T-helper 17 cell (primary cell): ENCODE results near the gene SH3RF2. TPM values are rescaled to one million over a fixed set of nuclear protein-coding genes. Genes with fewer than 3 reads are reported as not detected.

Experiments
- ATAC-seq: fragments of 150-1000 bp; cut with Tn5 transposase; 2 replicates; pipeline ENCODE4 v1.10.0; 2021; ENCODE audit warnings: mild to moderate bottlenecking, moderate library complexity
- DNase-seq, 3 donors: peaks; one replicate each; pipeline versions ENCODE4 v3.0.0 to v3.0.0-alpha.2; 2020 to 2021
- H3K9me3 ChIP-seq: one replicate; pipeline ENCODE4 v1.7.0; 2013; ENCODE audit warnings: low read length, mild to moderate bottlenecking; ENCODE audit not compliant: control insufficient read depth, poor library complexity, severe bottlenecking
- H3K27ac Mint-ChIP-seq: one replicate; pipeline ENCODE4 v1.8.0; 2022; ENCODE audit warnings: mild to moderate bottlenecking, moderate library complexity, mixed read lengths
- H3K27me3 Mint-ChIP-seq: one replicate; pipeline ENCODE4 v1.8.0; 2022; ENCODE audit warnings: mixed read lengths
- H3K36me3 Mint-ChIP-seq: one replicate; pipeline ENCODE4 v1.8.0; 2022; ENCODE audit warnings: low read depth, mixed read lengths
- H3K4me1 Mint-ChIP-seq: one replicate; pipeline ENCODE4 v1.8.0; 2022; ENCODE audit warnings: mild to moderate bottlenecking, mixed read lengths
- H3K4me3 Mint-ChIP-seq: one replicate; pipeline ENCODE4 v1.8.0; 2022; ENCODE audit warnings: mild to moderate bottlenecking, moderate library complexity, mixed read lengths
- total RNA-seq, 4 donors: library from RNA in 2 of 4; stranded (reverse) in 2 of 4; gene quantifications; one replicate each; pipeline ENCODE4 v1.2.3 and lab custom pipeline; 2022 to 2026

Gene SH3RF2
- total RNA-seq, 2 donors from 2014 or later = 0.60 TPM; not detected in 1

DNA sequence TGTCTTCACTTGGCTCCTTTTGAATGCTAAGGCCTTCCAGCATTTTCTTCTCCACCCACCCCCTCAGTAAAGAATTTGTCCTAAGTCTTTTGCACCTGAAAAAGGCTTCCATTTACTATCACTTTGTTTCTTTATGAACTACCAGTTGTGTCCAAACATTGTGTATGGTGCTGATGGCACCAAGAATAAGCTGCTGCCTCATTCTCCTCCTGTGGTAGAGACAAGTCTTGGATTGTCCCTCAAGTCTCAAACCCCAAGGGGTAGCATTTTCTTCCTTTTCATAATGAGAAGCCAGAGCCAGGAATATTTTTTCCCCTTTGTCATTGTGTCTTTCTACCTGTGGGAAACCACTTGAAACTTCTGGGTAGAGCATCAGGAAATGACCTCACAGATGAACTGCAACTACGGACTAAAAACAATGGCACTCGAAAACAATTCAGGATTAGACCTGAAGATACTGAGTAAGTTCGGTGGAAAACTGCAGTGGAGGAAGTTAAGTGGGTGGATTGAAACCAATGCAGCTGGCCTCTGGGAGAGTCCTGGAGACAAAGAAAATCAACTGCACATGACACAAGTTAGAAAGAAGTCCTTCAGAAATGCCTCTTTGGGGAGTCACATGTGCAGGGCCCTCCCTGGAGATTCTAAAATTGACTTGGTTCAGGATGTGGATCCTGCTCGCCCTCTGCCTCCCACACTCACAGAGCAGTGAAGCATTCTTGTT, 80.5 kb downstream of the SH3RF2 start:
- no peaks in the 10 kb centered on the region for H3K9me3 ChIP-seq
- Mint-ChIP-seq H3K36me3 (no peaks in the 10 kb centered on the region), H3K4me1 (no peaks in the 10 kb centered on the region), H3K4me3 (no peak overlapping the region), H3K27me3 (peaks cover 8% of the 10 kb centered on the region), H3K27ac (no peak overlapping the region)
- ATAC-seq (no peak), DNase-seq (no peak)

- Mint-ChIP-seq H3K4me3 (no peak overlapping the region), H3K4me1 (no peaks in the 10 kb centered on the region), H3K27me3 (peaks cover 13% of the 10 kb centered on the region), H3K27ac (no peak overlapping the region), H3K36me3 (no peaks in the 10 kb centered on the region)
- H3K9me3 ChIP-seq = no peaks in the 10 kb centered on the region
- ATAC-seq (no peak), DNase-seq (no peak)
These were observed 82.4 kb downstream of the SH3RF2 start for GRCh38 chr5:146018514-146019375.

DNA sequence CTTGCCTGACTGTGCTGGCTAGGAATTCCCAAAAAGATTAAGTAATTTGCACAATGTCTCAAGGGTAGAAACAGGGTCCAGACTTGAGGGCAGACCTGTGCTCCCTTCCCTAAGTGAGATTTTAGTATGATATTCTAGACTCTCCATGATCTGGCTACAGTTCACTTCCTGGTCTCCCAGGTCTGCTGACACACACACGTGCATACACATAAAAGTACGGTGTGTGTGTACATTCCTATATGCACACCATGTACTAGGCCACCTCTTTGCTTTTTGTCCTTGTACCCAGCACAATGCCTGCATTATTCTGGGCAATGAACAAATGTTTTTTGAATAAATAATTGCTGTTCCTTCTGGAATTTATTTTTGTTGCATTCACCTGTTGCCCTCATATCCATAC, 83.7 kb downstream of the SH3RF2 start:
- H3K9me3 ChIP-seq = no peaks in the 10 kb centered on the region
- H3K4me3 Mint-ChIP-seq = no peak overlapping the region
- H3K27me3 Mint-ChIP-seq = peaks cover 15% of the 10 kb centered on the region
- H3K27ac Mint-ChIP-seq = no peak overlapping the region
- no peaks in the 10 kb centered on the region for H3K36me3 Mint-ChIP-seq
- no peaks in the 10 kb centered on the region for H3K4me1 Mint-ChIP-seq
- ATAC-seq (no peak), DNase-seq (no peak)

DNA sequence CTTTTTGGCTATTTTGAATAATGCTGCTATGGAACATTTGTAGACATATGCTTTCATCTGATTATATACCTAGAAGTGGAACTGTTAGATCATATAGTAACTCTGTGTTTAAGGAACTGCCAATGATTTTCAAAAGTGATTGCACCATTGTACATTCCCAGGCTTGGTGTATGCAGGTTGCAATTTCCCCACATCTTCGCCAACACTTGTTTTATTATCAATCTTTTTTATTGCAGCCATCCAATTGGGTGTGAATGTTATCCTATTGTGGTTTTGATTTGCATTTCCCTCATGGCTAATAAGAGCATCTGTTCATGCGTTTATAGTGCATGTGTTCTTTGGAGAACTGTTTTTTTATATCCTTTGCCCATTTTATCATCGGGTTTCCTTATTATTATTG, 87.7 kb downstream of the SH3RF2 start:
- Mint-ChIP-seq H3K27me3 (peaks cover 46% of the 10 kb centered on the region), H3K36me3 (peaks cover 2% of the 10 kb centered on the region), H3K27ac (no peak overlapping the region), H3K4me3 (no peak overlapping the region), H3K4me1 (no peaks in the 10 kb centered on the region)
- H3K9me3 ChIP-seq = no peaks in the 10 kb centered on the region
- ATAC-seq = no peak
- no peak for DNase-seq

GRCh38 chr5:146025114-146025680, 88.8 kb downstream of the SH3RF2 start:
- no peaks in the 10 kb centered on the region for H3K9me3 ChIP-seq
- no peak overlapping the region for H3K27ac Mint-ChIP-seq
- peaks cover 43% of the 10 kb centered on the region for H3K27me3 Mint-ChIP-seq
- DNase-seq (no peak), ATAC-seq (no peak)
- H3K4me3 Mint-ChIP-seq = no peak overlapping the region
- H3K36me3 Mint-ChIP-seq = peaks cover 2% of the 10 kb centered on the region
- H3K4me1 Mint-ChIP-seq = no peaks in the 10 kb centered on the region

GRCh38 chr5:146025681-146026080, 89.3 kb downstream of the SH3RF2 start:
- no peak for DNase-seq
- H3K9me3 ChIP-seq = no peaks in the 10 kb centered on the region
- ATAC-seq = no peak
- H3K27me3 Mint-ChIP-seq = peaks cover 39% of the 10 kb centered on the region
- H3K27ac Mint-ChIP-seq = no peak overlapping the region
- H3K4me1 Mint-ChIP-seq = no peaks in the 10 kb centered on the region
- H3K36me3 Mint-ChIP-seq = peaks cover 2% of the 10 kb centered on the region
- no peak overlapping the region for H3K4me3 Mint-ChIP-seq

DNA sequence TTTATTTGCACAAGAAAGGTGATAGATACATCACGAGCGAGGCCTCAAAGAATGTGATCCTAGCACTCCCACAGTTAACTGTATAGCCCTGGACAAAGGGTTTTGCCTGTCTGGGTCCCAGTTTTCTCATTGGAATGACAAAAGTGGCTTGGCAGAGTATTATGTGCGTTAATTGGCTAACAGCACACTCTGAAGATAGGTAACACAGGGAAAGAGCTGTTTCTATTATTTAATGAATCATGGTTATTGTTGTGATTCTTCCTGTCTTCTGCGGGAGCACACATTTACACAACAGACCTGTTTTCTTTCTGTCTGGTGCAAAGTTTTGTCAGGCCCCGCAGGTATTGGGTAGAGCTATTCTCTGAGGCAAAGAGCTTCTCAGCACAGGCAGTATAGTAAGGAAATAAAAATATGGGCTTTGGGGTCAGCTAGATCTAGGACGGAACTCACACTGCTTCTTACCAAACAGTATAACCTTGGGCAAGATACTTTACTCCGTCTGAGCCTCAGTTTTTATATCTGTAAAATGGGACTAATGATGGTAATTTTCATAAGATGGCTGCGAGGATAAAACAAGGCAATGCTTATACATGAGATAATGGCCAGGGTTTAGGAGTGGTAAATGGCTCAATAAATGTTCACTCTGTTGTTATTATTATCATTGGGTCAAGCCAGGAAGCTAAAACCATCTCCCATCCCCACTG, 90.1 kb downstream of the SH3RF2 start:
- DNase-seq (no peak), ATAC-seq (no peak)
- H3K27me3 Mint-ChIP-seq = peaks cover 38% of the 10 kb centered on the region
- no peaks in the 10 kb centered on the region for H3K4me1 Mint-ChIP-seq
- H3K4me3 Mint-ChIP-seq = no peak overlapping the region
- no peaks in the 10 kb centered on the region for H3K9me3 ChIP-seq
- peaks cover 2% of the 10 kb centered on the region for H3K36me3 Mint-ChIP-seq
- no peak overlapping the region for H3K27ac Mint-ChIP-seq

DNA sequence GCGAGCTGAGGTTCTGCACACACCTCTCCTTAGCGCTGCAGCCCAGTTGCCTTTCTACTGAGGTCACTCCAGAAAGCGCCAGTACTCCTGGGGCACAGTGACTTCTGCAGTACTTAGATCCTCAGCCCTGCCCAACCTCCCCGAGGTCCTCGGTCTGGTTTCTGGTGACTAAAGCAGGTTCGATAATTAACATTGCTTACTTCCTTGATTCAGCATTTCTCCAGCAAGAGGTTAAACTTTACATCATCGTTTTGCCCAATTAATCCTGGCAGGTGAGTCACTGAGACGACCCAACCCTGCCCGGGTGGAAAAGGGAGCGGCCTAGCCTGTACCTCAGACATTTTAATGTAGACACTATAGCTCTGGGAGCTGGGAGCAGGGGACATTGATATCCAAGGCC, 91.4 kb downstream of the SH3RF2 start:
- no peak for ATAC-seq

GRCh38 chr5:146032911-146033310, 96.5 kb downstream of the SH3RF2 start:
- Mint-ChIP-seq H3K4me1 (no peaks in the 10 kb centered on the region), H3K27ac (no peak overlapping the region), H3K36me3 (peaks cover 2% of the 10 kb centered on the region), H3K27me3 (peaks cover 19% of the 10 kb centered on the region), H3K4me3 (no peak overlapping the region)
- DNase-seq (no peak), ATAC-seq (no peak)
- no peaks in the 10 kb centered on the region for H3K9me3 ChIP-seq

More for the DNA sequence above, 91.4 kb downstream of the SH3RF2 start:
- Mint-ChIP-seq H3K36me3 (peaks cover 2% of the 10 kb centered on the region), H3K4me1 (no peaks in the 10 kb centered on the region), H3K27me3 (peaks cover 42% of the 10 kb centered on the region), H3K27ac (no peak overlapping the region), H3K4me3 (no peak overlapping the region)
- no peak for DNase-seq
- H3K9me3 ChIP-seq = no peaks in the 10 kb centered on the region

DNA sequence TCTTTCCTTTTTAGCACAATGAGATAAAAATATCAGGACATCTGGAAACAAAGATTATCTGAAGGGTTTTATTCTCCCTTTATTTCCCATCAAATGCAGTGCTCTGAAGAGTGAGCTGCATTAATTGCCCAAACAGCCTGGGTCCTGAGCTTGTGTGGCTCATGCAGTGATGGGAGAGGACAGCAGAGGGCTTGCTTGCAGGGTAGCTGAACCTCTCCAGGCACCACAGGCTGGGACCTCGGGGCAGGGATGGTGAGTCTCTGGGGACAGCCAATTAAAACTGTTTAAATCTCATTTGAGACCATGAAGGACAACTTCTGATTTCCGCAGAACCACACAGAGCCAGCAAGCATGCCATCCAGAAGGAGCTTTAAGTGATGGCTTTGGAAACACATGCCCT, 97.7 kb downstream of the SH3RF2 start:
- Mint-ChIP-seq H3K27ac (no peak overlapping the region), H3K4me1 (no peaks in the 10 kb centered on the region), H3K4me3 (no peak overlapping the region), H3K27me3 (peaks cover 11% of the 10 kb centered on the region), H3K36me3 (no peaks in the 10 kb centered on the region)
- no peaks in the 10 kb centered on the region for H3K9me3 ChIP-seq
- DNase-seq = no peak
- no peak for ATAC-seq

- Mint-ChIP-seq H3K4me1 (no peaks in the 10 kb centered on the region), H3K36me3 (no peaks in the 10 kb centered on the region), H3K4me3 (no peak overlapping the region), H3K27ac (no peak overlapping the region), H3K27me3 (peaks cover 11% of the 10 kb centered on the region)
- no peak for ATAC-seq
- H3K9me3 ChIP-seq = no peaks in the 10 kb centered on the region
- no peak for DNase-seq
These were observed 98.2 kb downstream of the SH3RF2 start for GRCh38 chr5:146034605-146035004.

DNA sequence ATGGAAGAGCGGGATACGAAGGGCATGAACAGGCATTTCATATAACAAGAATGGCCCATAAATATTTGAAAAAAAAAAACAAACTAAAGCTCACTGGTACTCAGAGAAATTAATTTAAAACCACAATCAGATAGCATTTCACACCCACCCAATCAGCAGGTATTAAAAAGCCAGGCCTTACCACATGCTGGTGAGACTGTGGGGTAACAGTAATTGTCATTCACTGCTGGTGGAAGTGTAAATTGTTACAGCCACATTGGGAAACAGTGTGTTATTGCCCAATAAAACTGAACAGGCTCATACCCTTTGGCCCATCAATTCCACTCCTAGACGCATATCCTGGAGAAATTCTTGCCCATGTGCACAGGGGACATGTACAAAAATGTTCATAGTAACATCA, 103.0 kb downstream of the SH3RF2 start:
- Mint-ChIP-seq H3K27me3 (peaks cover 7% of the 10 kb centered on the region), H3K4me3 (no peak overlapping the region), H3K27ac (no peak overlapping the region), H3K36me3 (no peaks in the 10 kb centered on the region), H3K4me1 (no peaks in the 10 kb centered on the region)
- DNase-seq (no peak), ATAC-seq (no peak)
- H3K9me3 ChIP-seq = no peaks in the 10 kb centered on the region

DNA sequence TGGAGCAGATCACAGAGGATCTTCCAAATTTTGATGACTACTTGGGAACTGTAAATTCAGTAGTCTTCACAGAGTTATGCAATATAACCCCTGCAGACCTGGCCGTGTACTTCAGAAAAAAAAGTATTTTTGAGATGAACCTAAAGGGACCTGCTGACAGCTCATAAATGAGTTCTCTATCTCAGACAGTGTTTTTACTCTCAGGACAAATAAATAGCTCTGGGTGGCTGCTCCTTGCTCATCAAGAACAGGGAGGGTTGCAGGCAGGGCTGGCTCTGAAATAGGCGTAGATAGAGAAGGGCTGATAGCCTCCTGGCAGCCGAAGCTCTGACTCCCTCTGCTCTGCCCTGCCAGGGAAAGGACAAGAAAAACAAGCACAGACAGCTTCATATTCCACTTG, 104.1 kb downstream of the SH3RF2 start:
- Mint-ChIP-seq H3K27ac (no peak overlapping the region), H3K4me3 (no peak overlapping the region), H3K36me3 (no peaks in the 10 kb centered on the region), H3K27me3 (peaks cover 6% of the 10 kb centered on the region), H3K4me1 (no peaks in the 10 kb centered on the region)
- ATAC-seq (no peak), DNase-seq (no peak)
- no peaks in the 10 kb centered on the region for H3K9me3 ChIP-seq
